H9 (cell line): Measurements from ENCODE around the gene NRXN3. TPM values are rescaled to one million over a fixed set of nuclear protein-coding genes. Genes with fewer than 3 reads are reported as not detected.

Experiments
- DNase-seq: peaks from one replicate; pipeline ENCODE4 v3.0.0-alpha.2; 2017
- H2AFZ ChIP-seq: one replicate; pipeline ENCODE4 v1.6.1; 2013; ENCODE audit warnings: mild to moderate bottlenecking, low read length, control low read depth, moderate library complexity
- H2AK5ac ChIP-seq: 2 replicates; pipeline ENCODE4 v1.6.1; 2013; ENCODE audit warnings: low read length, control low read depth, mixed read lengths; ENCODE audit not compliant: insufficient read length
- H2BK120ac ChIP-seq: one replicate; pipeline ENCODE4 v1.6.1; 2013; ENCODE audit warnings: low read depth, mild to moderate bottlenecking, low read length, control low read depth, inconsistent platforms; ENCODE audit not compliant: poor library complexity, severe bottlenecking
- H2BK12ac ChIP-seq: 2 replicates; pipeline ENCODE4 v1.6.1; 2013; ENCODE audit warnings: low read length, control low read depth, mixed read lengths, low read depth; ENCODE audit not compliant: insufficient read length
- H2BK15ac ChIP-seq: 2 replicates; pipeline ENCODE4 v1.6.1; 2013; ENCODE audit warnings: low read depth, low read length, control low read depth
- H2BK20ac ChIP-seq: one replicate; pipeline ENCODE4 v1.6.1; 2013; ENCODE audit warnings: low read depth, mild to moderate bottlenecking, low read length, control low read depth, inconsistent platforms; ENCODE audit not compliant: poor library complexity, severe bottlenecking
- H2BK5ac ChIP-seq: 2 replicates; pipeline ENCODE4 v1.6.1; 2013; ENCODE audit warnings: low read length, control low read depth, mixed read lengths; ENCODE audit not compliant: insufficient read length
- H3K14ac ChIP-seq: 2 replicates; pipeline ENCODE4 v1.6.1; 2013; ENCODE audit warnings: low read length, control low read depth; ENCODE audit not compliant: insufficient read depth
- H3K18ac ChIP-seq: 2 replicates; pipeline ENCODE4 v1.6.1; 2013; ENCODE audit warnings: low read depth, mild to moderate bottlenecking, mixed read lengths, low read length, control low read depth; ENCODE audit not compliant: insufficient read length
- H3K23ac ChIP-seq: 2 replicates; pipeline ENCODE4 v1.6.1; 2013; ENCODE audit warnings: low read length, control low read depth, mixed read lengths, low read depth; ENCODE audit not compliant: insufficient read length
- H3K23me2 ChIP-seq: 2 replicates; pipeline ENCODE4 v1.6.1; 2013; ENCODE audit warnings: low read depth, mild to moderate bottlenecking, mixed read lengths, low read length, control low read depth; ENCODE audit not compliant: insufficient read length, poor library complexity, severe bottlenecking
- H3K27ac ChIP-seq: 2 replicates; pipeline ENCODE4 v1.5.1; 2013; ENCODE audit warnings: low read length, control low read depth, mixed read lengths, low read depth; ENCODE audit not compliant: insufficient read length
- H3K27me3 ChIP-seq: 2 replicates; pipeline ENCODE4 v1.6.1; 2013; ENCODE audit warnings: low read length, control low read depth, inconsistent platforms; ENCODE audit not compliant: insufficient read depth
- H3K4ac ChIP-seq: 2 replicates; pipeline ENCODE4 v1.6.1; 2013; ENCODE audit warnings: low read depth, mild to moderate bottlenecking, control low read depth, inconsistent platforms, low read length, moderate library complexity
- H3K4me1 ChIP-seq: 2 replicates; pipeline ENCODE4 v1.6.1; 2013; ENCODE audit warnings: low read length, control low read depth, inconsistent platforms; ENCODE audit not compliant: insufficient read depth
- H3K4me2 ChIP-seq: 2 replicates; pipeline ENCODE4 v1.6.1; 2013; ENCODE audit warnings: low read length, control low read depth, mixed read lengths; ENCODE audit not compliant: insufficient read length, insufficient read depth
- H3K56ac ChIP-seq: 2 replicates; pipeline ENCODE4 v1.6.1; 2013; ENCODE audit warnings: low read depth, mild to moderate bottlenecking, mixed read lengths, low read length, control low read depth; ENCODE audit not compliant: insufficient read length
- H3K79me1 ChIP-seq: 2 replicates; pipeline ENCODE4 v1.6.1; 2013; ENCODE audit warnings: low read depth, mild to moderate bottlenecking, moderate library complexity, low read length, control low read depth, inconsistent platforms; ENCODE audit not compliant: insufficient read depth, poor library complexity, severe bottlenecking
- H3K79me2 ChIP-seq: 2 replicates; pipeline ENCODE4 v1.6.1; 2013; ENCODE audit warnings: low read length, control low read depth, inconsistent platforms; ENCODE audit not compliant: insufficient read depth
- H3K9ac ChIP-seq: 2 replicates; pipeline ENCODE4 v1.6.1; 2013; ENCODE audit warnings: low read length, control low read depth, mixed read lengths; ENCODE audit not compliant: insufficient read length; ENCODE audit errors: extremely low read depth
- H3K9me3 ChIP-seq: one replicate; pipeline ENCODE4 v1.6.1; 2013; ENCODE audit warnings: low read depth, low read length, inconsistent platforms; ENCODE audit not compliant: control insufficient read depth
- H3T11ph ChIP-seq: one replicate; pipeline ENCODE4 v1.6.1; 2013; ENCODE audit warnings: mild to moderate bottlenecking, low read length, control low read depth, inconsistent platforms
- H4K20me1 ChIP-seq: one replicate; pipeline ENCODE4 v1.6.1; 2013; ENCODE audit not compliant: control insufficient read depth, insufficient read length, insufficient read depth
- H4K5ac ChIP-seq: 2 replicates; pipeline ENCODE4 v1.6.1; 2013; ENCODE audit warnings: low read depth, mild to moderate bottlenecking, mixed read lengths, low read length, control low read depth; ENCODE audit not compliant: insufficient read length
- H4K8ac ChIP-seq: replicated peaks from 2 replicates; pipeline ENCODE4 v1.6.1; 2013; ENCODE audit warnings: low read length, control low read depth, mixed read lengths, low read depth; ENCODE audit not compliant: insufficient read length
- H4K91ac ChIP-seq: 2 replicates; pipeline ENCODE4 v1.6.1; 2013; ENCODE audit warnings: low read depth, mild to moderate bottlenecking, moderate library complexity, mixed read lengths, low read length, control low read depth; ENCODE audit not compliant: insufficient read length
- H3K27ac Mint-ChIP-seq, 3 experiments: 2 replicates in 2 of 3; 3 replicates in 1 of 3; pipeline ENCODE4 v1.8.0; 2020 to 2021; ENCODE audit warnings: mixed read lengths in 3 of 3, mild to moderate bottlenecking in 1 of 3, moderate library complexity in 1 of 3
- H3K27me3 Mint-ChIP-seq: 2 replicates; pipeline ENCODE4 v1.8.0; 2021; ENCODE audit warnings: low read depth, mild to moderate bottlenecking, moderate library complexity, mixed read lengths
- H3K36me3 Mint-ChIP-seq, 3 experiments: 2 replicates in 2 of 3; 3 replicates in 1 of 3; pipeline ENCODE4 v1.8.0; 2020 to 2021; ENCODE audit warnings: low read depth in 3 of 3, mixed read lengths in 3 of 3; ENCODE audit not compliant: insufficient read depth in 1 of 3
- H3K4me1 Mint-ChIP-seq, 2 experiments: 2 replicates each; pipeline ENCODE4 v1.8.0; 2020; ENCODE audit warnings: mixed read lengths in 2 of 2
- H3K4me3 Mint-ChIP-seq, 2 experiments: 2 replicates in 1 of 2; 3 replicates in 1 of 2; pipeline ENCODE4 v1.8.0; 2020 to 2021; ENCODE audit warnings: mild to moderate bottlenecking in 2 of 2, mixed read lengths in 2 of 2, moderate library complexity in 1 of 2
- H3K9me3 Mint-ChIP-seq, 2 experiments: 2 replicates in 1 of 2; 3 replicates in 1 of 2; pipeline ENCODE4 v1.8.0; 2020; ENCODE audit warnings: mild to moderate bottlenecking in 2 of 2, mixed read lengths in 2 of 2, moderate library complexity in 1 of 2
- WGBS: extraction: QIAGEN DNeasy Blood & Tissue Kit; methylation state at CpG from one replicate; pipeline ENCODE4 v1.1.7; 2013; ENCODE audit warnings: missing lambda C conversion rate, low lambda C conversion rate, mixed read lengths; ENCODE audit not compliant: insufficient read length; ENCODE audit errors: extremely low coverage; 5-methylcytosine and 5-hydroxymethylcytosine counted together
- total RNA-seq: library from RNA; stranded (reverse); gene quantifications from 2 replicates; pipeline ENCODE4 v1.2.1, GENCODE V29; 2021
- TF ChIP-seq, protein P1 (sequence below): fragments of 200-600 bp; sonication (generic); conservative IDR thresholded peaks from 3 replicates; pipeline ENCODE4 v1.8.0; 2021; ENCODE audit warnings: antibody characterized with exemption, mild to moderate bottlenecking

NRXN3 gene
- total RNA-seq, 1 experiment from 2014 or later, result 1.8 TPM

DNA sequence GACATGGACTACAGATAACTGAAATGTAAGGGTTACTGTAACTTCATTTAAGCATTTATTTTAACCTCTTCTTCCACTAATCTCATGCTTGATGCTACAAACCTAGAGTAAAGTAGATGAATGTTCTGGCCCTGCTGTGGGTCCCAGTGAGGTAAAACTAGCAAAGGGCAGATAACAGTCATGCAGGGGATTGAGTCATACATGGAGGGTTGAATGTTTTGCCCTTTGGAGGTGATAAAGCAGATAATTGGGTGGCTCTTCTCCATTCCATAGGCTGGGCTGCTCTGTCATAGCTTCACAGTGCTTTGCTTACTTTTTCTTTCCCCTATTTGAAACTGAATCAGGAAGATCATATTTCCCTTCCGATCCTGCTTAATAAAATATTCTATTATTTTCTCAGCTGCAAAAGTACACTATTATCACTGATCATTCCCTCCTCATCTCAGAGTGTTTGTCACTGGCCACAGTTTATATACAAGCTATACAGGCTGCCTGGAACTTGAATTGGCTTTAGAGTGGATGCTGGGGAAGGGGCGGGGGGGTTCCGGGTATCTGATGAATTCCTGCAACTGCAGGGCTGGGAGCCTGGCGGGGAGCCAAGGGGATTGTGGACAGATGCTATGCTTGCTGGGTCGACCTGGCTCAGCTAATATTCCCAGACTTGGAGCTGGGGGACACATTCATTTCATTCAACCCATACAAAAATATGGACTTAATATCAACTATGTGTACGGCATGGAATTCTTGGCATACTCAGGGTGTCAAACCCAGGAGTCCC lies 235.1 kb downstream of the NRXN3 start:
- H4K20me1 ChIP-seq, result no peaks in the 10 kb centered on the region
- no peaks in the 10 kb centered on the region; the same call in 1 of the 2 replicates for H3K27me3 Mint-ChIP-seq
- no peak overlapping the region for H4K8ac ChIP-seq
- peaks cover 12 to 24% of the 10 kb centered on the region in 2 experiments for H3K4me1 Mint-ChIP-seq
- no peaks in the 10 kb centered on the region for H3K36me3 Mint-ChIP-seq
- H2AFZ ChIP-seq, result no peak overlapping the region
- H3T11ph ChIP-seq, result no peak overlapping the region
- no peak overlapping the region for H3K23ac ChIP-seq
- H3K23me2 ChIP-seq, result no peaks in the 10 kb centered on the region
- H2BK120ac ChIP-seq, result no peak overlapping the region
- no peak overlapping the region for H3K14ac ChIP-seq
- no peaks in the 10 kb centered on the region for H3K27me3 ChIP-seq
- no peak overlapping the region for H2BK5ac ChIP-seq
- H2BK12ac ChIP-seq, result no peak overlapping the region
- no peaks in the 10 kb centered on the region for H3K9me3 ChIP-seq
- H2BK20ac ChIP-seq, result no peak overlapping the region
- 0 out of 2 replicates have a peak, but pooled peaks cover 5% of the 10 kb centered on the region for H3K4me1 ChIP-seq
- no peak overlapping the region for H3K4ac ChIP-seq
- H4K5ac ChIP-seq, result no peak overlapping the region
- H3K18ac ChIP-seq, result no peak overlapping the region
- H3K9ac ChIP-seq, result no peak overlapping the region
- TF ChIP-seq, protein P1, sequence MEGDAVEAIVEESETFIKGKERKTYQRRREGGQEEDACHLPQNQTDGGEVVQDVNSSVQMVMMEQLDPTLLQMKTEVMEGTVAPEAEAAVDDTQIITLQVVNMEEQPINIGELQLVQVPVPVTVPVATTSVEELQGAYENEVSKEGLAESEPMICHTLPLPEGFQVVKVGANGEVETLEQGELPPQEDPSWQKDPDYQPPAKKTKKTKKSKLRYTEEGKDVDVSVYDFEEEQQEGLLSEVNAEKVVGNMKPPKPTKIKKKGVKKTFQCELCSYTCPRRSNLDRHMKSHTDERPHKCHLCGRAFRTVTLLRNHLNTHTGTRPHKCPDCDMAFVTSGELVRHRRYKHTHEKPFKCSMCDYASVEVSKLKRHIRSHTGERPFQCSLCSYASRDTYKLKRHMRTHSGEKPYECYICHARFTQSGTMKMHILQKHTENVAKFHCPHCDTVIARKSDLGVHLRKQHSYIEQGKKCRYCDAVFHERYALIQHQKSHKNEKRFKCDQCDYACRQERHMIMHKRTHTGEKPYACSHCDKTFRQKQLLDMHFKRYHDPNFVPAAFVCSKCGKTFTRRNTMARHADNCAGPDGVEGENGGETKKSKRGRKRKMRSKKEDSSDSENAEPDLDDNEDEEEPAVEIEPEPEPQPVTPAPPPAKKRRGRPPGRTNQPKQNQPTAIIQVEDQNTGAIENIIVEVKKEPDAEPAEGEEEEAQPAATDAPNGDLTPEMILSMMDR, result no peak
- H3K4me3 Mint-ChIP-seq, result no peak overlapping the region
- no peak for DNase-seq
- H3K9me3 Mint-ChIP-seq, result no peaks in the 10 kb centered on the region
- no peak overlapping the region for H3K4me2 ChIP-seq
- no peak overlapping the region for H3K27ac ChIP-seq
- no peak overlapping the region for H3K27ac Mint-ChIP-seq
- H4K91ac ChIP-seq, result no peak overlapping the region
- no peak overlapping the region for H3K56ac ChIP-seq
- no peaks in the 10 kb centered on the region for H3K79me1 ChIP-seq
- H2BK15ac ChIP-seq, result no peak overlapping the region
- no peak overlapping the region for H2AK5ac ChIP-seq
- WGBS, result no CpG with 5 or more reads among the region's 6 CpGs
- no peaks in the 10 kb centered on the region for H3K79me2 ChIP-seq
